Astrocyte (in vitro differentiated cells and primary cell): ENCODE results near the gene COL27A1.

ENCODE experiments used
- EZH2 ChIP-seq: IDR thresholded peaks from 2 replicates; pipeline ENCODE4 v1.6.1; 2012; ENCODE audit warnings: mild to moderate bottlenecking, low read length, inconsistent platforms; ENCODE audit not compliant: insufficient read depth
- TF ChIP-seq, protein P1 (sequence below): IDR thresholded peaks from 2 replicates; pipeline ENCODE4 v1.5.1; 2011; ENCODE audit warnings: low read depth, mild to moderate bottlenecking, inconsistent platforms, low read length, moderate library complexity; ENCODE audit not compliant: insufficient read depth

DNA sequence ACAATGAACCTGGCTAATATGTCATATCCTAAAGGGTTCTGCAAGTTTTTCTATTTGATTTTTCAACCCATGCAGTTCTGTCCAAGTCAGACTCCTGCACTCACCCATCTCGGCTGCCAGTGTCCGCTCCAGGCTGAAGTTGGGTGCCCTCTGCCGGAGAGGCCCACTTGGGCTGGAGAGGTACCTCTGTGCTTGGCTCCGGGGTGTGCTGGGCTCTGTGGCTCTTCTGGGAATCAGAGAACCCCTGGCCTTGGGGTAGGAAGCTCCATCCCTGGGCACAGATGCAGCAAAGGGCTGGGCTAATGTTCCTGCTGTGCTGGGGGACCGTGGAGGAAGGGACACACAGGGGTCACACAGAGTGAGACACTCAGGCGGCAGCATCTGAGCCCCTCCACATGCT, 200.5 kb downstream of the COL27A1 start:
- TF ChIP-seq, protein P1, sequence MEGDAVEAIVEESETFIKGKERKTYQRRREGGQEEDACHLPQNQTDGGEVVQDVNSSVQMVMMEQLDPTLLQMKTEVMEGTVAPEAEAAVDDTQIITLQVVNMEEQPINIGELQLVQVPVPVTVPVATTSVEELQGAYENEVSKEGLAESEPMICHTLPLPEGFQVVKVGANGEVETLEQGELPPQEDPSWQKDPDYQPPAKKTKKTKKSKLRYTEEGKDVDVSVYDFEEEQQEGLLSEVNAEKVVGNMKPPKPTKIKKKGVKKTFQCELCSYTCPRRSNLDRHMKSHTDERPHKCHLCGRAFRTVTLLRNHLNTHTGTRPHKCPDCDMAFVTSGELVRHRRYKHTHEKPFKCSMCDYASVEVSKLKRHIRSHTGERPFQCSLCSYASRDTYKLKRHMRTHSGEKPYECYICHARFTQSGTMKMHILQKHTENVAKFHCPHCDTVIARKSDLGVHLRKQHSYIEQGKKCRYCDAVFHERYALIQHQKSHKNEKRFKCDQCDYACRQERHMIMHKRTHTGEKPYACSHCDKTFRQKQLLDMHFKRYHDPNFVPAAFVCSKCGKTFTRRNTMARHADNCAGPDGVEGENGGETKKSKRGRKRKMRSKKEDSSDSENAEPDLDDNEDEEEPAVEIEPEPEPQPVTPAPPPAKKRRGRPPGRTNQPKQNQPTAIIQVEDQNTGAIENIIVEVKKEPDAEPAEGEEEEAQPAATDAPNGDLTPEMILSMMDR, result no peak
- no peak for TF ChIP-seq EZH2
